Gastrocnemius medialis (tissue), 4 donors: ENCODE data around the gene FCHSD2.

Experiments used
- CTCF ChIP-seq, 5 experiments: fragments of 450-650 bp in 3 of 5; fragments of 200-600 bp in 2 of 5; sonication (generic) in 2 of 5; IDR thresholded peaks in 4 of 5; conservative IDR thresholded peaks in 1 of 5; 1 replicate in 4 of 5; 2 replicates in 1 of 5; pipeline ENCODE4 v1.5.1; 2016 to 2019; ENCODE audit warnings: antibody characterized with exemption in 5 of 5, mild to moderate bottlenecking in 3 of 5, moderate library complexity in 3 of 5
- POLR2A ChIP-seq, 2 donors: fragments of 450-650 bp; IDR thresholded peaks; one replicate each; pipeline ENCODE4 v1.6.1; 2017; ENCODE audit warnings: antibody characterized with exemption in 2 of 2, mild to moderate bottlenecking in 2 of 2, moderate library complexity in 2 of 2

GRCh38 chr11:72900013-72900412, 242.1 kb downstream of the FCHSD2 start:
- no peak for TF ChIP-seq CTCF (IDR thresholded peaks at IDR 0.05 in 4 of 5, conservative IDR thresholded peaks at IDR 0.05 in 1 of 5)
- no peak for TF ChIP-seq POLR2A (IDR thresholded peaks at IDR 0.05)
